Lower leg skin (tissue), 4 donors: ENCODE measurements around the gene ADAMTS9. TPM values are rescaled to one million over a fixed set of nuclear protein-coding genes. Genes with fewer than 3 reads are reported as not detected.
A peak's percentile ranks its signal among the peaks of the same experiment; 100 is the strongest.

ENCODE experiments used
- DNase-seq, 2 donors: peaks; one replicate each; pipeline ENCODE4 v3.0.0-alpha.2; 2019; ENCODE audit warnings: low spot score in 2 of 2
- H3K4me3 ChIP-seq: fragments of 200-600 bp; sonication (generic); 2 replicates; pipeline ENCODE4 v1.5.1; 2017; ENCODE audit warnings: mild to moderate bottlenecking, low read depth; ENCODE audit not compliant: poor library complexity, severe bottlenecking
- POLR2A ChIP-seq, 2 donors: fragments of 450-650 bp; IDR thresholded peaks; one replicate each; pipeline ENCODE4 v1.6.1; 2016 to 2017; ENCODE audit warnings: antibody characterized with exemption in 2 of 2, mild to moderate bottlenecking in 1 of 2, moderate library complexity in 1 of 2
- WGBS, 2 donors: methylation state at CpG; one replicate each; pipeline ENCODE4 v1.1.5; 2018; 5-methylcytosine and 5-hydroxymethylcytosine counted together
- intact Hi-C: fragments of 100-400 bp; cut with DNase I; formaldehyde crosslinking; loops from one replicate; pipeline ENCODE4 v1.15.0; 2023; ENCODE audit warnings: low total_unique reads
- total RNA-seq, 4 donors: library from RNA; depleted of rRNA; stranded (reverse); fragments of >200 nt; gene quantifications; one replicate each; pipeline ENCODE4 v1.1.0, GENCODE V29; 2016
- TF ChIP-seq, protein P1 (sequence below), 3 donors: fragments of 450-650 bp; IDR thresholded peaks; one replicate each; pipeline ENCODE4 v1.5.1; 2016; ENCODE audit warnings: antibody characterized with exemption in 3 of 3, mild to moderate bottlenecking in 3 of 3, moderate library complexity in 2 of 3

The ADAMTS9 gene
- total RNA-seq, 4 donors from 2014 or later = 2.2 to 15.9 (median 8.2) TPM

DNA sequence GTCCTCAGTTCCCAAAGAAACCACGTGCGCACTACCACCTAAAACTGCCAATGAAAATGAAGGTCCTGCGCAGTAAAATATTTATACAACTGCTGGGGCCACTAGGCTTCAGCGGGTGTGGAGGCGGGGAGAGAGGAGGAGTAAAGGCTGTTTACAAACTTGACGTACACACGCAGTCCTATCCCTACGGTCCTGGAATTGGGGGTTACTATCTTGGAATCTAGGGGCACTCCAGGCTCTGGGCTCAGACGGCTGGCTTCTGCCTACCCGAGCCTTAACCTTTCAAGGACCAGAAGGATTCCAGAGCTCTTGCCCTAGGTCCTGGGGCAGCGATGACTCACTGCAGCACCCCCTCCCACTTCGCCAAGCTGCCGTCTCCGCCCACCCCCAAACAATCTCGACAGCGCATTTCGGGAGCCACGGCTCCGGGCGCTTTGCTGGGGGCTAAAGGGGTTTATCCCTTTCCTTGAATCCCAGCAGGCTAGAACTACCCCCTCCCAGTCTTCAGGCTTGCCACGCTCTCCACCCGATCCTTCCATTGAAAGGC is 3.0 kb downstream of the ADAMTS9 start:
- no peak for TF ChIP-seq POLR2A (IDR thresholded peaks at IDR 0.05)
- TF ChIP-seq, protein P1, sequence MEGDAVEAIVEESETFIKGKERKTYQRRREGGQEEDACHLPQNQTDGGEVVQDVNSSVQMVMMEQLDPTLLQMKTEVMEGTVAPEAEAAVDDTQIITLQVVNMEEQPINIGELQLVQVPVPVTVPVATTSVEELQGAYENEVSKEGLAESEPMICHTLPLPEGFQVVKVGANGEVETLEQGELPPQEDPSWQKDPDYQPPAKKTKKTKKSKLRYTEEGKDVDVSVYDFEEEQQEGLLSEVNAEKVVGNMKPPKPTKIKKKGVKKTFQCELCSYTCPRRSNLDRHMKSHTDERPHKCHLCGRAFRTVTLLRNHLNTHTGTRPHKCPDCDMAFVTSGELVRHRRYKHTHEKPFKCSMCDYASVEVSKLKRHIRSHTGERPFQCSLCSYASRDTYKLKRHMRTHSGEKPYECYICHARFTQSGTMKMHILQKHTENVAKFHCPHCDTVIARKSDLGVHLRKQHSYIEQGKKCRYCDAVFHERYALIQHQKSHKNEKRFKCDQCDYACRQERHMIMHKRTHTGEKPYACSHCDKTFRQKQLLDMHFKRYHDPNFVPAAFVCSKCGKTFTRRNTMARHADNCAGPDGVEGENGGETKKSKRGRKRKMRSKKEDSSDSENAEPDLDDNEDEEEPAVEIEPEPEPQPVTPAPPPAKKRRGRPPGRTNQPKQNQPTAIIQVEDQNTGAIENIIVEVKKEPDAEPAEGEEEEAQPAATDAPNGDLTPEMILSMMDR (IDR thresholded peaks at IDR 0.05) = no peak
- WGBS, 2 donors = 4 to 13% methylated on average over 18 to 22 of the region's 22 CpGs
- H3K4me3 ChIP-seq = peak overlapping the region; percentile 38
- peak; percentile 37 to 87 for DNase-seq
- intact Hi-C loops = no loop called here

DNA sequence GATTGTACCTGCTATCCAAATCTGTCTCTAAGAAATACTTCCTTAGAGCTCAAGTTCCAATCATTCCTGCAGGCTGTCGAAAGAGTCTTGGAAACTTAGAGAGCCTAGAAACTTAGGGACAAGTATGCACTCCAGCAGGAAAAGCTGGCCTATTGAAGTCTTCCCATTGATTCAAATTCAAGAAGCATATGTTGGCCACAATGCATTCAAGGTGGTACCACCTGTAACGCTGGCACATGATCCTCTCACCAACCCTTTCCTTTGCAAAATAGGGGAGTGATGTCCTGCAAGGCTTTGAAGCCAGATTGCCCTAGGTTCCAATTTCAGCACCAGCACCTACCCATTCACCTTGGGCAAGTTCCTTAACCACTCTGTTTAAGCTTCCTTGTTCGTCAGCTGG is 6.0 kb downstream of the ADAMTS9 start:
- 72 to 86% methylated on average over 3 of the region's 3 CpGs for WGBS, 2 donors
- no peak for DNase-seq
- intact Hi-C loops = no loop called here
- H3K4me3 ChIP-seq = no peak overlapping the region
- no peak for TF ChIP-seq POLR2A (IDR thresholded peaks at IDR 0.05)
- TF ChIP-seq, protein P1 (IDR thresholded peaks at IDR 0.05) = no peak

DNA sequence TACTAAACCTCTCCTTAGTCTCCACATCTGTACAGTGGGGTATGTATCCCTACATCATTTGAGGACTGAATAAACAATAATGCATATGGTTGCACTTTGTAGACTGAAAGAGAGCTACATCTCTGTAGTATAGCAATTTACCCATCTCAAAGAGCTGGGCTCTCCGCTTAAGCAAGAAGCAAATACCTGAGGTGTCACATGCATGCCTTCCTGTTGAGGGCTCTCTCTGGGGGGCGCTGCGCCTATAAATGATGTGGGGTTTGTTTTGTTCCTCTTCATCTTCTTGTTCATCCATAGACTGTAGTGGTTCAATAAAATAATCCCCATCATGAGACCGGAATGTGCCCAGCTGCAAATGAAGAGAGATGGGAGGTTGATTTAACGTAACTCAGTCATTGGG is 6.8 kb downstream of the ADAMTS9 start:
- 90 to 92% methylated on average over 5 of the region's 5 CpGs for WGBS, 2 donors

DNA sequence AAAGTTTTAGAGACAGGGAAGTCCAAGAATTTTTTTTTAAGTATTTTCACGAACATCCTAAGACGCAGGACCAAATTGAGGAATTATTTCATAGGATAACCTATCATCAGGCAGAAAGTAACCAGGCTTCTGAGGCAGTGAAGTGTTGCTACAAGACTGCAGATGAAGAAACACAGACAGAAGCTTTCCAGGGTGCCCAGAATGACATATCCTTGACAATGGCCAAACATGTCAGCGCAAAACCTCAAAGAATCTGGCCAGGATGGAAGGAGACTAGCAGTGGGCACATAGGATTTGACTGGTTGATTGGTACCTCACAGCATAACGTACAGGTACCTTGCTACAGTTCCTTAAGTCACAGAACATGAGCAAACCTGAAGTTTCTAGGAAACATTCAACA is 7.5 kb downstream of the ADAMTS9 start:
- WGBS, 2 donors = 88 to 89% methylated on average over 4 of the region's 4 CpGs
- no peak overlapping the region for H3K4me3 ChIP-seq
- TF ChIP-seq, protein P1 (IDR thresholded peaks at IDR 0.05) = no peak
- TF ChIP-seq POLR2A (IDR thresholded peaks at IDR 0.05) = no peak
- intact Hi-C loops = no loop called here
- no peak for DNase-seq

More for the DNA sequence above, 6.8 kb downstream of the ADAMTS9 start:
- intact Hi-C loops = no loop called here
- no peak overlapping the region for H3K4me3 ChIP-seq
- TF ChIP-seq POLR2A (IDR thresholded peaks at IDR 0.05) = no peak
- TF ChIP-seq, protein P1 (IDR thresholded peaks at IDR 0.05) = no peak
- no peak for DNase-seq

DNA sequence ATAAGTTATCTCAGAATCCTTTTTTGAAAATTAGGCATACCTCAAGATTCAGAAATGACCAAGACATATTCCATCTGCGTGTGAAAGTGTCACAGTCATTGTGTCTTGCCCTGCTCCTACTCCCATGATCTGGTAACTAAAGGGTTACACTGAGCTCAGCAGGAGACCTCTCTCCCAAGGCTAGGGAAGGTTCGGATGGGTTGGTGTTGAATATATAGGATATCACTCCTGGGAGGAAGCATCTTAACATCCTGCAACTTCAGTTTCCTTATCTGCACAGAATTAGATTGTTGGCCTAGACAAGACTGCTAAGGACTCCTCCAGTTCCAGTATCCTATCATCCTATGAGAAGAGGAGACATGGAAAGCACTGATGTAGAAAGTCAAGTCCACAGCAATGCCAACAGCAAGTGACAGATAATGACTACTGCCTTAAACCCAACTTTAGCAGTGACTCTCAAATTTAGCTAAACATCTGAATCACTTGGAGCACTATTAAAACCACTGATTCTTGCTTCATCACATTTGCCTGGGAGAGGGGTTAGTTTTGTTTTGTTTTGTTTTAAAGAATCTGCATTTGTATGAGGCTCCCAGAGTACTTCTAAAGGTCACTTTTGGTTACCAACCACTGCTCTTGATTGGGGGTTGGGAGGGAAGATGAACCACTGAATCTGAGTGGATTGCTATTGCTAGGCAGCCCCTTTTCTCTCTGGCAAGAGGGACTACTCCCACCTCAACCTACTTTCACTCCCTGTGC is 9.7 kb downstream of the ADAMTS9 start:
- no peak overlapping the region for H3K4me3 ChIP-seq
- intact Hi-C loops = no loop called here
- no peak for TF ChIP-seq POLR2A (IDR thresholded peaks at IDR 0.05)
- TF ChIP-seq, protein P1 (IDR thresholded peaks at IDR 0.05) = no peak
- DNase-seq = no peak
- WGBS, 2 donors = 74 to 76% methylated on average over 2 of the region's 2 CpGs
